HepG2 (cell line): ENCODE results near the gene DRC7. TPM values are rescaled to one million over a fixed set of nuclear protein-coding genes. Genes with fewer than 3 reads are reported as not detected.

ENCODE experiments used
- ATAC-seq: fragments of 200-7000 bp; cut with Tn5 transposase; 3 replicates; pipeline ENCODE4 v1.9.1; 2020; ENCODE audit warnings: mild to moderate bottlenecking, moderate library complexity
- BruUV-seq: library from RNA; stranded (reverse); fragments of 400-500 nt; replicated peaks from 2 replicates; lab custom pipeline; 2021; lab: Mats Ljungman, UMichigan
- CTCF ChIA-PET: fragments of 300-600 bp; formaldehyde crosslinking; extraction: SDS; loops from one replicate; lab custom pipeline; 2021; ENCODE audit warnings: low total read pairs, inconsistent platforms, low intra/inter-chr PET ratio; lab: Yijun Ruan, JAX
- POLR2A ChIA-PET: fragments of 350-600 bp; sonication (Branson Sonifier 250); formaldehyde crosslinking; loops from one replicate; lab custom pipeline; 2020; ENCODE audit warnings: antibody characterized with exemption, inconsistent platforms; lab: Yijun Ruan, JAX
- DNase-seq: peaks from one replicate; pipeline ENCODE4 v3.0.0-alpha.2; 2015; ENCODE audit warnings: low spot score
- FAIRE-seq: peaks from 3 replicates; lab custom pipeline; 2011; peaks lifted over from hg19 to GRCh38; lab: Jason Lieb, UNC
- H2AFZ ChIP-seq: one replicate; pipeline ENCODE4 v1.6.1; 2011; ENCODE audit warnings: low read length, inconsistent platforms
- H3K27ac ChIP-seq: fragments of 300-600 bp; 3 replicates; pipeline ENCODE4 v1.8.0; 2011; ENCODE audit warnings: mixed run types, mild to moderate bottlenecking, mixed read lengths, low read length, inconsistent platforms; ENCODE audit not compliant: insufficient read depth; ENCODE audit errors: extremely low read length
- H3K27me3 ChIP-seq, 2 experiments: fragments of 200-600 bp in 1 of 2; 2 replicates in 1 of 2; 3 replicates in 1 of 2; pipeline versions ENCODE4 v1.6.0 to v1.8.0; 2011; ENCODE audit warnings: low read length in 2 of 2, mild to moderate bottlenecking in 2 of 2, moderate library complexity in 2 of 2, inconsistent platforms in 1 of 2; ENCODE audit not compliant: insufficient read depth in 2 of 2, control insufficient read depth in 1 of 2
- H3K36me3 ChIP-seq, 2 experiments: fragments of 200-600 bp in 1 of 2; replicated peaks in 1 of 2; 2 replicates in 1 of 2; 3 replicates in 1 of 2; pipeline versions ENCODE4 v1.5.1 to v1.8.0; 2011; ENCODE audit warnings: low read length in 2 of 2, inconsistent platforms in 1 of 2; ENCODE audit not compliant: insufficient read depth in 2 of 2, control insufficient read depth in 1 of 2
- H3K4me1 ChIP-seq: 2 replicates; pipeline ENCODE4 v1.5.1; 2012; ENCODE audit warnings: low read length, inconsistent platforms; ENCODE audit not compliant: insufficient read depth
- H3K4me2 ChIP-seq: 2 replicates; pipeline ENCODE4 v1.6.0; 2011; ENCODE audit warnings: low read depth, low read length, inconsistent platforms
- H3K4me3 ChIP-seq, 3 experiments: fragments of 200-600 bp in 1 of 3; sonication (generic), shearing (Covaris generic) in 1 of 3; replicated peaks in 1 of 3; 2 replicates each; pipeline ENCODE4 v1.5.1; 2011 to 2016; ENCODE audit warnings: low read length in 3 of 3, inconsistent platforms in 2 of 3, low read depth in 2 of 3, mild to moderate bottlenecking in 2 of 3, control low read depth in 1 of 3, mixed read lengths in 1 of 3; ENCODE audit not compliant: insufficient read depth in 1 of 3
- H3K79me2 ChIP-seq: one replicate; pipeline ENCODE4 v1.6.1; 2011; ENCODE audit warnings: low read length, inconsistent platforms; ENCODE audit not compliant: insufficient read depth
- H3K9ac ChIP-seq: 2 replicates; pipeline ENCODE4 v1.6.0; 2011; ENCODE audit warnings: mild to moderate bottlenecking, low read depth, low read length, inconsistent platforms; ENCODE audit not compliant: insufficient read depth
- H3K9me3 ChIP-seq: 2 replicates; pipeline ENCODE4 v1.5.1; 2012; ENCODE audit warnings: mild to moderate bottlenecking, low read length
- H4K20me1 ChIP-seq: 2 replicates; pipeline ENCODE4 v1.6.0; 2011; ENCODE audit warnings: inconsistent platforms, mild to moderate bottlenecking, low read length, moderate library complexity; ENCODE audit not compliant: insufficient read depth
- HMGXB4 ChIP-seq, 2 experiments: sonication (generic) in 1 of 2; formaldehyde crosslinking in 1 of 2; IDR thresholded peaks; 2 replicates each; pipeline versions ENCODE4 v1.4.0 to v1.6.1; 2018 to 2020; ENCODE audit warnings: missing genetic modification reagents in 2 of 2, borderline replicate concordance in 1 of 2, low read depth in 1 of 2, mild to moderate bottlenecking in 1 of 2, missing biosample characterization in 1 of 2
- LBX2 ChIP-seq: sonication (generic); formaldehyde crosslinking; IDR thresholded peaks from 2 replicates; pipeline ENCODE4 v1.5.0; 2020; ENCODE audit warnings: missing genetic modification reagents, mild to moderate bottlenecking, borderline replicate concordance
- MBNL3 ChIP-seq: fragments of 250-450 bp; sonication (Bioruptor Pico); conservative IDR thresholded peaks from 2 replicates; pipeline ENCODE4 v1.8.0; 2022; ENCODE audit warnings: mild to moderate bottlenecking, inconsistent platforms
- NR1H2 ChIP-seq: sonication (generic); formaldehyde crosslinking; IDR thresholded peaks from 2 replicates; pipeline ENCODE4 v1.8.1; 2022; ENCODE audit warnings: low read depth, missing genetic modification reagents, borderline replicate concordance
- RARA ChIP-seq: IDR thresholded peaks from 2 replicates; pipeline ENCODE4 v1.6.1; 2016; ENCODE audit warnings: missing genetic modification reagents, missing compliant biosample characterization
- ZNF121 ChIP-seq: sonication (generic); formaldehyde crosslinking; IDR thresholded peaks from 2 replicates; pipeline ENCODE4 v1.5.0; 2020; ENCODE audit warnings: mild to moderate bottlenecking, missing genetic modification reagents
- ZNF557 ChIP-seq: sonication (generic); formaldehyde crosslinking; IDR thresholded peaks from 2 replicates; pipeline ENCODE4 v1.4.0; 2020; ENCODE audit warnings: missing genetic modification reagents
- ZNF770 ChIP-seq: sonication (generic); formaldehyde crosslinking; IDR thresholded peaks from 2 replicates; pipeline ENCODE4 v1.5.0; 2020; ENCODE audit warnings: mild to moderate bottlenecking, missing genetic modification reagents
- ZNF792 ChIP-seq: IDR thresholded peaks from 2 replicates; pipeline ENCODE4 v1.6.1; 2016
- ZNF83 ChIP-seq: sonication (generic); formaldehyde crosslinking; IDR thresholded peaks from 2 replicates; pipeline ENCODE4 v1.4.0; 2020; ENCODE audit warnings: missing genetic modification reagents, mild to moderate bottlenecking, borderline replicate concordance
- WGBS: methylation state at CpG from one replicate; pipeline ENCODE4 v1.1.6; 2017; ENCODE audit warnings: low lambda C conversion rate; 5-methylcytosine and 5-hydroxymethylcytosine counted together
- in situ Hi-C: cut with HindIII; loops from 2 replicates; pipeline ENCODE4 v1.10.0; 2017; ENCODE audit warnings: low pct_unique_long_range_greater_than_20kb; ENCODE audit not compliant: extremely low pct_ligation_motif_present
- intact Hi-C: fragments of 100-400 bp; cut with micrococcal nuclease; formaldehyde crosslinking; loops from one replicate; pipeline ENCODE4 v1.10.0; 2022; ENCODE audit not compliant: unreplicated experiment
- polyA plus RNA-seq, 8 experiments: library from polyadenylated mRNA; depleted of rRNA in 3 of 8; stranded (reverse) in 7 of 8; unstranded in 1 of 8; fragments of >200 nt; fragmentation: Illumina TruSeq in 4 of 8; extraction: Trizol in 4 of 8; gene quantifications; 2 replicates each; pipeline versions ENCODE4 v1.2.1 to v1.2.3, GENCODE V29; 2011 to 2016; ENCODE audit warnings: low read depth in 4 of 8, missing spikeins in 1 of 8, mixed read lengths in 1 of 8; ENCODE audit not compliant: insufficient read depth in 1 of 8
- total RNA-seq, 5 experiments: library from RNA; depleted of rRNA; stranded (reverse); fragments of >200 nt; fragmentation: Illumina TruSeq; extraction: Trizol; gene quantifications; 2 replicates each; pipeline ENCODE4 v1.2.3, GENCODE V29; 2016; ENCODE audit warnings: low read depth in 1 of 5

DRC7 gene
- total and polyA plus RNA-seq, 2 of the 13 experiments (the other 11 are each of a cell fraction or from before 2014, with no cell fraction given) = 2.7 to 3.4 TPM

- WGBS = 73% methylated on average over 5 of the region's 5 CpGs
- CTCF ChIA-PET = no interaction called here
Measured at GRCh38 chr16:57778658-57779057, 84.1 kb downstream of the DRC7 start.

More at GRCh38 chr16:57778658-57779057, 84.1 kb downstream of the DRC7 start:
- Histone ChIP-seq H3K36me3 (peaks cover 11 to 13% of the 10 kb centered on the region in 2 experiments), H3K4me2 (no peak overlapping the region), H3K9me3 (no peaks in the 10 kb centered on the region), H2AFZ (no peak overlapping the region), H3K4me1 (peaks cover 43% of the 10 kb centered on the region), H3K27me3 (no peaks in the 10 kb centered on the region), H3K27ac (no peak overlapping the region), H3K79me2 (peaks cover 3% of the 10 kb centered on the region), H4K20me1 (no peaks in the 10 kb centered on the region), H3K4me3 (no peak overlapping the region), H3K9ac (no peak overlapping the region)
- POLR2A ChIA-PET = interaction anchor here (1.2 kb wide), 1 partner anchor 11 kb away, joined by 3 read pairs; no protein-coding TSS in a partner anchor
- no peak for DNase-seq
- no peak for FAIRE-seq
- in situ Hi-C loops (no loop called here), intact Hi-C loops (no loop called here)
- no TSS peak for BruUV-seq
- no peak for ATAC-seq
- TF ChIP-seq ZNF121 (CRISPR knock-in tag) = peak; percentile 58; the same call in 1 of the 2 replicates
- TF ChIP-seq ZNF770 (CRISPR knock-in tag) = peak; percentile 75
- TF ChIP-seq ZNF792 (CRISPR knock-in tag) = no peak
- no peak for TF ChIP-seq LBX2 (CRISPR knock-in tag)
- TF ChIP-seq NR1H2 = no peak
- peak; percentile 36; the same call in 1 of the 2 replicates for TF ChIP-seq RARA (CRISPR knock-in tag)
- no peak for TF ChIP-seq HMGXB4 (CRISPR knock-in tag; IDR thresholded peaks at IDR 0.05; ENCODE audit: borderline replicate concordance in 1 of 2, low read depth in 1 of 2)
- TF ChIP-seq ZNF83 = no peak
- no peak for TF ChIP-seq ZNF557 (CRISPR knock-in tag)
- TF ChIP-seq MBNL3 (CRISPR knock-in tag) = no peak
